Neural cell (in vitro differentiated cells): Measurements from ENCODE around the gene ZRANB1. TPM values are rescaled to one million over a fixed set of nuclear protein-coding genes. Genes with fewer than 3 reads are reported as not detected.

ENCODE experiments used
- H2AFZ ChIP-seq: fragments of 200-600, 300-800 bp; sonication (generic), shearing (Covaris generic); 2 replicates; pipeline ENCODE4 v1.6.0; 2014; ENCODE audit warnings: low read depth, mild to moderate bottlenecking, antibody characterized with exemption, low read length, moderate library complexity
- H3F3A ChIP-seq: fragments of 200-600 bp; shearing (Covaris generic); 2 replicates; pipeline ENCODE4 v1.6.1; 2016; ENCODE audit warnings: mild to moderate bottlenecking, moderate library complexity, mixed read lengths, antibody characterized with exemption, low read length; ENCODE audit not compliant: insufficient read depth, poor library complexity, severe bottlenecking
- H3K27ac ChIP-seq: fragments of 200-600, 300-800 bp; sonication (generic), shearing (Covaris generic); 2 replicates; pipeline ENCODE4 v1.5.1; 2014; ENCODE audit warnings: mild to moderate bottlenecking, low read length, moderate library complexity
- H3K27me3 ChIP-seq: fragments of 300-800, 200-600 bp; sonication (generic), shearing (Covaris generic); 2 replicates; pipeline ENCODE4 v1.6.0; 2014; ENCODE audit warnings: mild to moderate bottlenecking, low read depth, low read length, moderate library complexity; ENCODE audit not compliant: insufficient read depth
- H3K36me3 ChIP-seq: fragments of 300-800, 200-600 bp; sonication (generic), shearing (Covaris generic); 2 replicates; pipeline ENCODE4 v1.5.1; 2014; ENCODE audit warnings: mild to moderate bottlenecking, antibody characterized with exemption, low read length, moderate library complexity; ENCODE audit not compliant: insufficient read depth
- H3K4me2 ChIP-seq: fragments of 300-800, 200-600 bp; sonication (generic), shearing (Covaris generic); 2 replicates; pipeline ENCODE4 v1.6.0; 2014; ENCODE audit warnings: mild to moderate bottlenecking, low read length
- H3K4me3 ChIP-seq: fragments of 300-800, 200-600 bp; sonication (generic), shearing (Covaris generic); 2 replicates; pipeline ENCODE4 v1.5.1; 2014; ENCODE audit warnings: mild to moderate bottlenecking, low read length, moderate library complexity
- H3K79me2 ChIP-seq: fragments of 200-600 bp; shearing (Covaris generic); replicated peaks from 2 replicates; pipeline ENCODE4 v1.6.0; 2014; ENCODE audit warnings: mild to moderate bottlenecking, low read length, moderate library complexity; ENCODE audit not compliant: insufficient read depth
- H3K9ac ChIP-seq: fragments of 300-800, 200-600 bp; sonication (generic), shearing (Covaris generic); 2 replicates; pipeline ENCODE4 v1.6.1; 2016; ENCODE audit warnings: mild to moderate bottlenecking, low read length, mixed read lengths
- H3K9me2 ChIP-seq: fragments of 200-600 bp; shearing (Covaris generic); 2 replicates; pipeline ENCODE4 v1.6.1; 2016; ENCODE audit warnings: mild to moderate bottlenecking, low read length, mixed read lengths; ENCODE audit not compliant: insufficient read depth
- H3K9me3 ChIP-seq: fragments of 200-600, 300-800 bp; sonication (generic), shearing (Covaris generic); 2 replicates; pipeline ENCODE4 v1.6.1; 2016; ENCODE audit warnings: mild to moderate bottlenecking, mixed run types, low read length, moderate library complexity, mixed read lengths
- H4K20me1 ChIP-seq: fragments of 200-600 bp; shearing (Covaris generic); 2 replicates; pipeline ENCODE4 v1.6.1; 2016; ENCODE audit warnings: mild to moderate bottlenecking, mixed run types; ENCODE audit not compliant: insufficient read depth
- EP300 ChIP-seq: fragments of 450-650 bp; conservative IDR thresholded peaks from 2 replicates; pipeline ENCODE4 v1.6.1; 2014; ENCODE audit warnings: antibody characterized with exemption, mild to moderate bottlenecking, moderate library complexity; ENCODE audit not compliant: poor library complexity, severe bottlenecking
- EZH2 ChIP-seq: fragments of 200-600, 300-800 bp; shearing (Covaris generic), sonication (generic); IDR thresholded peaks from 2 replicates; pipeline ENCODE4 v1.6.1; 2014; ENCODE audit warnings: antibody characterized with exemption, low read length, borderline replicate concordance, mild to moderate bottlenecking; ENCODE audit not compliant: insufficient read depth, poor library complexity, severe bottlenecking
- MXI1 ChIP-seq: fragments of 450-650 bp; conservative IDR thresholded peaks from 2 replicates; pipeline ENCODE4 v1.6.1; 2014; ENCODE audit warnings: antibody characterized with exemption, mild to moderate bottlenecking; ENCODE audit not compliant: poor library complexity, severe bottlenecking
- POLR2AphosphoS5 ChIP-seq: IDR thresholded peaks from 2 replicates; pipeline ENCODE4 v1.6.1; 2012
- RAD21 ChIP-seq: fragments of 450-650 bp; conservative IDR thresholded peaks from 2 replicates; pipeline ENCODE4 v1.6.1; 2014; ENCODE audit warnings: antibody characterized with exemption, mild to moderate bottlenecking, moderate library complexity
- SMC3 ChIP-seq: fragments of 450-650 bp; conservative IDR thresholded peaks from 2 replicates; pipeline ENCODE4 v1.6.1; 2014; ENCODE audit warnings: antibody characterized with exemption, mild to moderate bottlenecking, moderate library complexity; ENCODE audit not compliant: poor library complexity
- TAF1 ChIP-seq: IDR thresholded peaks from 2 replicates; pipeline ENCODE4 v1.6.1; 2012; ENCODE audit warnings: low read depth
- polyA plus RNA-seq: library from polyadenylated mRNA; depleted of rRNA; stranded (reverse); fragments of >200 nt; gene quantifications from 2 replicates; pipeline ENCODE4 v1.2.3, GENCODE V29; 2014
- TF ChIP-seq, protein P1 (sequence below): IDR thresholded peaks from 2 replicates; pipeline ENCODE4 v1.6.1; 2012; ENCODE audit warnings: borderline replicate concordance
- TF ChIP-seq, protein P2 (sequence below): fragments of 450-650 bp; IDR thresholded peaks from 2 replicates; pipeline ENCODE4 v1.5.1; 2014; ENCODE audit warnings: antibody characterized with exemption, mild to moderate bottlenecking, moderate library complexity; ENCODE audit not compliant: poor library complexity, severe bottlenecking

Gene ZRANB1
- polyA plus RNA-seq, 1 donor from 2014 or later = 47.7 TPM

DNA sequence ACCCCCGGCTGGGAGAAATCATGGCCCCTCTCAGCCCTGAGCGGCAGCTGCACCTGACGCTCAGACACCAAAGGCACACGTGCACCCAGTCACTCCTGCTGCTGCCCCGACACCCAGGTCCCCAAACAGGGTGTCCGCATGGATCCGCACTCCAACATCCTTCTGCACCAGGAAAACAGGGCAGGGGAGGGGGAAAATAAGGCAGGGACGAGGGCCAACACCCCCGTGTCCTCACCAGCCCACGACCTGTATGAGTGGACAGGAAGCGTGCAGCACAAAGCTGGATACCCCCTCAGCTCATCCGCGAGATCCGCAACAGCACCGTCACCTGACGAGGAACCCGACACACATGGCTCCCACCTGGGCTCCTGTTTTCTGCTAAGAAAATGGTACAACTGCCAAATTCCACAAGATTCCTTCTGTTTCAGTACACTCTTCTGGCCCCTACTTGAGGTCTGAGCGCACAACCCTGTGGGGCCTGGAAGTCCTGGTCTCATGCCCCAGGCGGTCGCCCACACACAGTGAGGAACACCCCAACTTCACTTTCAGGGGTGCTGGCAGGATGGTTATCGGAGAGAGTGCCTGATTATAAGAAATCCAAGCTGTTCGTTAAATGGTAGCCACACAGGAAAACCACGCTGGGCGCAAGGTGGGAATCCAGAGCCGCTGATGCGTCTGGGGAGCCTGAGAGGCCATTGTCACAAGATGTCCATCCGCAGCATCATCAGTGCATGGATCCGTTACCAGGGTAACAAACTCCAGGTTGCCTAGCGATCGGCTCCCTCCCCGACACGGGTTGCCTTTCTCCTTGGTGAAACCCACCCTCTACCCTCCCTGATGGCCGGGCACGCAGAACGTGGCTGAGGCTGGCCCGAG is 63.6 kb downstream of the ZRANB1 start:
- Histone ChIP-seq H3K9ac (peak overlapping the region; percentile 21), H3K36me3 (no peaks in the 10 kb centered on the region), H3K79me2 (peaks cover 17% of the 10 kb centered on the region), H3K4me3 (peak overlapping the region; percentile 38), H3K9me2 (no peaks in the 10 kb centered on the region), H3K27me3 (no peaks in the 10 kb centered on the region), H4K20me1 (no peaks in the 10 kb centered on the region), H3K9me3 (no peaks in the 10 kb centered on the region), H3K27ac (peak overlapping the region; percentile 56), H3K4me2 (no peak overlapping the region), H3F3A (no peaks in the 10 kb centered on the region), H2AFZ (no peak overlapping the region)
- no peak for TF ChIP-seq TAF1
- no peak for TF ChIP-seq RAD21
- TF ChIP-seq EZH2 = no peak
- TF ChIP-seq SMC3 = no peak
- TF ChIP-seq, protein P1, sequence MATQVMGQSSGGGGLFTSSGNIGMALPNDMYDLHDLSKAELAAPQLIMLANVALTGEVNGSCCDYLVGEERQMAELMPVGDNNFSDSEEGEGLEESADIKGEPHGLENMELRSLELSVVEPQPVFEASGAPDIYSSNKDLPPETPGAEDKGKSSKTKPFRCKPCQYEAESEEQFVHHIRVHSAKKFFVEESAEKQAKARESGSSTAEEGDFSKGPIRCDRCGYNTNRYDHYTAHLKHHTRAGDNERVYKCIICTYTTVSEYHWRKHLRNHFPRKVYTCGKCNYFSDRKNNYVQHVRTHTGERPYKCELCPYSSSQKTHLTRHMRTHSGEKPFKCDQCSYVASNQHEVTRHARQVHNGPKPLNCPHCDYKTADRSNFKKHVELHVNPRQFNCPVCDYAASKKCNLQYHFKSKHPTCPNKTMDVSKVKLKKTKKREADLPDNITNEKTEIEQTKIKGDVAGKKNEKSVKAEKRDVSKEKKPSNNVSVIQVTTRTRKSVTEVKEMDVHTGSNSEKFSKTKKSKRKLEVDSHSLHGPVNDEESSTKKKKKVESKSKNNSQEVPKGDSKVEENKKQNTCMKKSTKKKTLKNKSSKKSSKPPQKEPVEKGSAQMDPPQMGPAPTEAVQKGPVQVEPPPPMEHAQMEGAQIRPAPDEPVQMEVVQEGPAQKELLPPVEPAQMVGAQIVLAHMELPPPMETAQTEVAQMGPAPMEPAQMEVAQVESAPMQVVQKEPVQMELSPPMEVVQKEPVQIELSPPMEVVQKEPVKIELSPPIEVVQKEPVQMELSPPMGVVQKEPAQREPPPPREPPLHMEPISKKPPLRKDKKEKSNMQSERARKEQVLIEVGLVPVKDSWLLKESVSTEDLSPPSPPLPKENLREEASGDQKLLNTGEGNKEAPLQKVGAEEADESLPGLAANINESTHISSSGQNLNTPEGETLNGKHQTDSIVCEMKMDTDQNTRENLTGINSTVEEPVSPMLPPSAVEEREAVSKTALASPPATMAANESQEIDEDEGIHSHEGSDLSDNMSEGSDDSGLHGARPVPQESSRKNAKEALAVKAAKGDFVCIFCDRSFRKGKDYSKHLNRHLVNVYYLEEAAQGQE = no peak
- no peak for TF ChIP-seq EP300

DNA sequence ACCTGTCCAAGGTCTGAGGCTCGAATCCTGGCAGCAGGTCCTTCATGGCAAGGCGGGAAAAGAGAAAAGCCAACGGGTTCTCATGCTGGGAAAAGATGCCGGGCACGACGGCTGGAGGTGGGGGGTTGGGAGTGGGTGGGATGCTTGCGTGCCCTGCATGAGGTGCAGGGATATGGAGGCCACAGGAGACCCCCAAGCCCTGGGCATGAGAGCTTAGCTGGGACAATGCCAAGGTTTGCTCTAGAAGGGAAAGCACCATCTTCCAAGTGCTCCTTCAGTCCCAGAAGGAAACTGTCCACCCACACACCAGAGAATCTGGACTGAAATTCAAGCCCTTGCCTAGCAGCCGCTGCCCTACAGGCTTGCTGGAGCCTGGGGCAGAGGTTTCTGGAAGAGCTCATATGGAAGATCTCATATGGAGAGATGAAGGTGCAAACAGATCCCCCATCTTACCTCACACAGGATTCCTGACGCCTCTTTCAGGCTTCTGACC is 64.3 kb downstream of the ZRANB1 start:
- H3F3A ChIP-seq = no peaks in the 10 kb centered on the region
- H3K4me3 ChIP-seq = peak overlapping the region; percentile 38
- peaks cover 17% of the 10 kb centered on the region for H3K79me2 ChIP-seq
- no peak for TF ChIP-seq POLR2AphosphoS5
- TF ChIP-seq, protein P1 = no peak
- no peak for TF ChIP-seq EZH2
- no peak for TF ChIP-seq MXI1
- TF ChIP-seq EP300 = no peak
- TF ChIP-seq TAF1 = no peak
- TF ChIP-seq, protein P2, sequence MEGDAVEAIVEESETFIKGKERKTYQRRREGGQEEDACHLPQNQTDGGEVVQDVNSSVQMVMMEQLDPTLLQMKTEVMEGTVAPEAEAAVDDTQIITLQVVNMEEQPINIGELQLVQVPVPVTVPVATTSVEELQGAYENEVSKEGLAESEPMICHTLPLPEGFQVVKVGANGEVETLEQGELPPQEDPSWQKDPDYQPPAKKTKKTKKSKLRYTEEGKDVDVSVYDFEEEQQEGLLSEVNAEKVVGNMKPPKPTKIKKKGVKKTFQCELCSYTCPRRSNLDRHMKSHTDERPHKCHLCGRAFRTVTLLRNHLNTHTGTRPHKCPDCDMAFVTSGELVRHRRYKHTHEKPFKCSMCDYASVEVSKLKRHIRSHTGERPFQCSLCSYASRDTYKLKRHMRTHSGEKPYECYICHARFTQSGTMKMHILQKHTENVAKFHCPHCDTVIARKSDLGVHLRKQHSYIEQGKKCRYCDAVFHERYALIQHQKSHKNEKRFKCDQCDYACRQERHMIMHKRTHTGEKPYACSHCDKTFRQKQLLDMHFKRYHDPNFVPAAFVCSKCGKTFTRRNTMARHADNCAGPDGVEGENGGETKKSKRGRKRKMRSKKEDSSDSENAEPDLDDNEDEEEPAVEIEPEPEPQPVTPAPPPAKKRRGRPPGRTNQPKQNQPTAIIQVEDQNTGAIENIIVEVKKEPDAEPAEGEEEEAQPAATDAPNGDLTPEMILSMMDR = no peak
- TF ChIP-seq RAD21 = no peak
- TF ChIP-seq SMC3 = no peak
- no peaks in the 10 kb centered on the region for H3K27me3 ChIP-seq
- H3K27ac ChIP-seq = peak overlapping the region; percentile 56
- no peak overlapping the region for H3K4me2 ChIP-seq
- no peak overlapping the region for H3K9ac ChIP-seq
- no peaks in the 10 kb centered on the region for H3K9me3 ChIP-seq
- H4K20me1 ChIP-seq = no peaks in the 10 kb centered on the region
- H2AFZ ChIP-seq = no peak overlapping the region
- H3K36me3 ChIP-seq = no peaks in the 10 kb centered on the region
- no peaks in the 10 kb centered on the region for H3K9me2 ChIP-seq
